Left cardiac atrium (tissue), 4 donors: ENCODE data around the gene EGR1. TPM values are rescaled to one million over a fixed set of nuclear protein-coding genes. Genes with fewer than 3 reads are reported as not detected.

ENCODE experiments used
- ATAC-seq, 2 donors: fragments of 200-7000 bp; cut with Tn5 transposase; one replicate each; pipeline ENCODE4 v1.9.1; 2020; ENCODE audit warnings: mild to moderate bottlenecking in 2 of 2, moderate library complexity in 2 of 2
- DNase-seq: peaks from one replicate; pipeline ENCODE4 v3.0.0-alpha.2; 2020
- intact Hi-C, 2 donors: fragments of 100-400 bp; cut with DNase I; formaldehyde crosslinking; loops; one replicate each; pipeline versions ENCODE4 v1.14.1 to v1.15.1; 2022 to 2023
- long read RNA-seq: library from polyadenylated mRNA; unstranded; transcript quantifications from one replicate; pipeline ENCODE4 v2.0.0, GENCODE V29; 2021
- total RNA-seq, 2 donors: library from RNA; stranded (reverse); fragmentation: NEBNext Ultra II Directional; extraction: Animal tissue kit (Norgen Biotek cat#: 25700); gene quantifications; one replicate each; pipeline ENCODE4 v1.2.1, GENCODE V29; 2021
- donor health status: DM: no; HTN: yes; CAD: no.
- donor health status: DM: no; HTN: yes; CAD: no; lungs with severe emphysema.
- donor health status: DM: yes; HTN: yes; CAD: no.
- donor health status: Dilated cardiomyopathy.

Gene EGR1
- 10 to 100 TPM; 29.1 to 71.9 TPM for total RNA-seq
- long read RNA-seq, partial matches to known transcripts = 7 of 7 reads
- long read RNA-seq, other reads (novel, unspliced or antisense) = 0 of 7 reads

- intact Hi-C loops = no loop called here
- ATAC-seq (peak; percentile 70 to 73), DNase-seq (peak; percentile 97)
Observed at GRCh38 chr5:138465261-138466124, at the start of gene EGR1. EGR1 (plus strand) TSS chr5:138465479; CDS start chr5:138465762, 283 bp downstream.

- intact Hi-C loops = no loop called here
- ATAC-seq (no peak), DNase-seq (no peak)
Observed at GRCh38 chr5:138418444-138418843, 46.8 kb upstream of the EGR1 start.

GRCh38 chr5:138425079-138425478 lies 40.2 kb upstream of the EGR1 start:
- DNase-seq (no peak), ATAC-seq (peak; percentile 30 to 60)
- intact Hi-C loops = no loop called here

GRCh38 chr5:138435943-138436342 lies 29.3 kb upstream of the EGR1 start:
- intact Hi-C loops = no loop called here
- ATAC-seq (no peak), DNase-seq (no peak)

GRCh38 chr5:138438003-138438723 lies 27.1 kb upstream of the EGR1 start:
- no peak for DNase-seq
- intact Hi-C loops = no loop called here
- ATAC-seq = no peak

GRCh38 chr5:138438724-138439476 lies 26.4 kb upstream of the EGR1 start, which contains the start of gene REEP2:
REEP2 (plus strand) TSS chr5:138439057; CDS start chr5:138439209, 152 bp downstream.
- DNase-seq (peak; percentile 60), ATAC-seq (peak; percentile 74 to 79)
- intact Hi-C loops = no loop called here

- ATAC-seq = peak; percentile 28 to 31
- peak; percentile 16 for DNase-seq
- intact Hi-C loops = no loop called here
Observed at GRCh38 chr5:138439477-138440158, 25.7 kb upstream of the EGR1 start.

- DNase-seq (peak; percentile 26), ATAC-seq (peak in 1 of 2 donors; percentile 3)
- intact Hi-C loops = no loop called here
Observed at GRCh38 chr5:138440159-138441073, 24.9 kb upstream of the EGR1 start.

GRCh38 chr5:138441221-138441620 lies 24.1 kb upstream of the EGR1 start:
- intact Hi-C loops = no loop called here
- ATAC-seq (no peak), DNase-seq (no peak)

- no peak for DNase-seq
- intact Hi-C loops = no loop called here
- no peak for ATAC-seq
Observed at GRCh38 chr5:138444078-138444773, 21.1 kb upstream of the EGR1 start.

GRCh38 chr5:138444774-138445546 lies 20.3 kb upstream of the EGR1 start:
- ATAC-seq (no peak), DNase-seq (no peak)
- intact Hi-C loops = no loop called here

GRCh38 chr5:138445547-138446271 lies 19.6 kb upstream of the EGR1 start:
- intact Hi-C loops = no loop called here
- ATAC-seq (no peak), DNase-seq (no peak)

- intact Hi-C loops = no loop called here
- no peak for ATAC-seq
Observed at GRCh38 chr5:138448070-138448469, 17.2 kb upstream of the EGR1 start.

GRCh38 chr5:138448481-138449398 lies 16.5 kb upstream of the EGR1 start:
- no peak for DNase-seq
- no peak for ATAC-seq
- intact Hi-C loops = no loop called here

More at GRCh38 chr5:138448070-138448469, 17.2 kb upstream of the EGR1 start:
- no peak for DNase-seq
